Measurements from ENCODE around the gene ZNF135. TPM values are rescaled to one million over a fixed set of nuclear protein-coding genes. Genes with fewer than 3 reads are reported as not detected.

Gene ZNF135
- total and polyA plus RNA-seq, 2 of the 13 experiments (the other 11 are each of a cell fraction or from before 2014, with no cell fraction given), result not detected

DNA sequence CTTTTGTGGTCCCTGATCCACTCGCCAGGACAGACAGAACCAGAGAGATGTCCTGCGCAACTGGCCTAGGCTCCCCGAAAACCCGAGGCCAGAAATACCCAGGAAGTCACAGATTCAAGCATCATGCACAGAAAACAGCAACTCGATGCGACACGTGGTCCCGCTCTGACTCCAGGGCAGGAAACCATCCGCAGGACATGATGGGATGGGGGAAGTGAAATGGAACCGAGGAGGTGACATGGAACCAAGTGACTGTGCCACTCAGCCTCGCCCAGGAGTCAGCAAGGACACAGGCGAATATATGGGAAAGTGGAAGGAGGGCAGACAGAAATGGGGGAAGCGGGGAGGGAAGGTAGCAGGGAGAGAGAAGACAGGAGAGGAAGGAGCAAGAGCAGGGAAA is 37.8 kb downstream of the ZNF135 start:
- Histone ChIP-seq H3K9me3 (ENCODE audit: low read length) (peaks cover 87% of the 10 kb centered on the region), H3K4me3 (replicated peaks in 1 of 3; ENCODE audit: insufficient read depth in 1 of 3, low read depth in 2 of 3, low read length in 3 of 3) (no peak overlapping the region), H3K4me1 (ENCODE audit: insufficient read depth, low read length) (no peaks in the 10 kb centered on the region), H2AFZ (ENCODE audit: low read length) (no peak overlapping the region), H3K4me2 (ENCODE audit: low read depth, low read length) (no peak overlapping the region), H3K79me2 (ENCODE audit: insufficient read depth, low read length) (no peaks in the 10 kb centered on the region), H3K27me3 (ENCODE audit: control insufficient read depth in 1 of 2, insufficient read depth in 2 of 2, low read length in 2 of 2) (no peaks in the 10 kb centered on the region), H3K9ac (ENCODE audit: insufficient read depth, low read depth, low read length) (no peak overlapping the region), H3K36me3 (replicated peaks in 1 of 2; ENCODE audit: control insufficient read depth in 1 of 2, insufficient read depth in 2 of 2, low read length in 2 of 2) (no peaks in the 10 kb centered on the region), H4K20me1 (ENCODE audit: insufficient read depth, low read length) (no peaks in the 10 kb centered on the region), H3K27ac (ENCODE audit: extremely low read length, insufficient read depth, low read length) (no peak overlapping the region)
- ATAC-seq (no peak), FAIRE-seq (no peak), DNase-seq (ENCODE audit: low spot score) (no peak)
- in situ Hi-C loops (cut with HindIII; ENCODE audit: extremely low pct_ligation_motif_present, low pct_unique_long_range_greater_than_20kb), result no loop called here
- no TSS peak for BruUV-seq (replicated peaks)
- intact Hi-C loops (cut with micrococcal nuclease; ENCODE audit: unreplicated experiment), result no loop called here
- POLR2A ChIA-PET, result no interaction called here
- CTCF ChIA-PET (ENCODE audit: low intra/inter-chr PET ratio, low total read pairs), result no interaction called here
- 57% methylated on average over 13 of the region's 13 CpGs for WGBS (ENCODE audit: low lambda C conversion rate)
- no peak for TF ChIP-seq SCMH1 (CRISPR knock-in tag; IDR thresholded peaks at IDR 0.05; ENCODE audit: borderline replicate concordance)
- TF ChIP-seq TAF15 (IDR thresholded peaks at IDR 0.05; ENCODE audit: low read depth, low read length, poor library complexity, severe bottlenecking), result no peak
- TF ChIP-seq, protein P1, sequence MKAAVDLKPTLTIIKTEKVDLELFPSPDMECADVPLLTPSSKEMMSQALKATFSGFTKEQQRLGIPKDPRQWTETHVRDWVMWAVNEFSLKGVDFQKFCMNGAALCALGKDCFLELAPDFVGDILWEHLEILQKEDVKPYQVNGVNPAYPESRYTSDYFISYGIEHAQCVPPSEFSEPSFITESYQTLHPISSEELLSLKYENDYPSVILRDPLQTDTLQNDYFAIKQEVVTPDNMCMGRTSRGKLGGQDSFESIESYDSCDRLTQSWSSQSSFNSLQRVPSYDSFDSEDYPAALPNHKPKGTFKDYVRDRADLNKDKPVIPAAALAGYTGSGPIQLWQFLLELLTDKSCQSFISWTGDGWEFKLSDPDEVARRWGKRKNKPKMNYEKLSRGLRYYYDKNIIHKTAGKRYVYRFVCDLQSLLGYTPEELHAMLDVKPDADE (CRISPR knock-in tag; IDR thresholded peaks at IDR 0.05), result no peak
- no peak for TF ChIP-seq GABPA (IDR thresholded peaks at IDR 0.05; ENCODE audit: low read depth, low read length)
- no peak for TF ChIP-seq GABPA (CRISPR knock-in tag; IDR thresholded peaks at IDR 0.05; ENCODE audit: low read depth)
- no peak for TF ChIP-seq HIVEP1 (CRISPR knock-in tag; IDR thresholded peaks at IDR 0.05)
- no peak for TF ChIP-seq ZNF263 (CRISPR knock-in tag; IDR thresholded peaks at IDR 0.05)
- TF ChIP-seq, protein P2, sequence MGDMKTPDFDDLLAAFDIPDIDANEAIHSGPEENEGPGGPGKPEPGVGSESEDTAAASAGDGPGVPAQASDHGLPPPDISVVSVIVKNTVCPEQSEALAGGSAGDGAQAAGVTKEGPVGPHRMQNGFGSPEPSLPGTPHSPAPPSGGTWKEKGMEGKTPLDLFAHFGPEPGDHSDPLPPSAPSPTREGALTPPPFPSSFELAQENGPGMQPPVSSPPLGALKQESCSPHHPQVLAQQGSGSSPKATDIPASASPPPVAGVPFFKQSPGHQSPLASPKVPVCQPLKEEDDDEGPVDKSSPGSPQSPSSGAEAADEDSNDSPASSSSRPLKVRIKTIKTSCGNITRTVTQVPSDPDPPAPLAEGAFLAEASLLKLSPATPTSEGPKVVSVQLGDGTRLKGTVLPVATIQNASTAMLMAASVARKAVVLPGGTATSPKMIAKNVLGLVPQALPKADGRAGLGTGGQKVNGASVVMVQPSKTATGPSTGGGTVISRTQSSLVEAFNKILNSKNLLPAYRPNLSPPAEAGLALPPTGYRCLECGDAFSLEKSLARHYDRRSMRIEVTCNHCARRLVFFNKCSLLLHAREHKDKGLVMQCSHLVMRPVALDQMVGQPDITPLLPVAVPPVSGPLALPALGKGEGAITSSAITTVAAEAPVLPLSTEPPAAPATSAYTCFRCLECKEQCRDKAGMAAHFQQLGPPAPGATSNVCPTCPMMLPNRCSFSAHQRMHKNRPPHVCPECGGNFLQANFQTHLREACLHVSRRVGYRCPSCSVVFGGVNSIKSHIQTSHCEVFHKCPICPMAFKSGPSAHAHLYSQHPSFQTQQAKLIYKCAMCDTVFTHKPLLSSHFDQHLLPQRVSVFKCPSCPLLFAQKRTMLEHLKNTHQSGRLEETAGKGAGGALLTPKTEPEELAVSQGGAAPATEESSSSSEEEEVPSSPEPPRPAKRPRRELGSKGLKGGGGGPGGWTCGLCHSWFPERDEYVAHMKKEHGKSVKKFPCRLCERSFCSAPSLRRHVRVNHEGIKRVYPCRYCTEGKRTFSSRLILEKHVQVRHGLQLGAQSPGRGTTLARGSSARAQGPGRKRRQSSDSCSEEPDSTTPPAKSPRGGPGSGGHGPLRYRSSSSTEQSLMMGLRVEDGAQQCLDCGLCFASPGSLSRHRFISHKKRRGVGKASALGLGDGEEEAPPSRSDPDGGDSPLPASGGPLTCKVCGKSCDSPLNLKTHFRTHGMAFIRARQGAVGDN (CRISPR knock-in tag; IDR thresholded peaks at IDR 0.05), result no peak
- no peak for TF ChIP-seq CHD2 (IDR thresholded peaks at IDR 0.05; ENCODE audit: low read depth, low read length)
- no peak for TF ChIP-seq ZFY (CRISPR knock-in tag; IDR thresholded peaks at IDR 0.05)
- TF ChIP-seq YEATS2 (CRISPR knock-in tag; IDR thresholded peaks at IDR 0.05; ENCODE audit: borderline replicate concordance), result no peak
- no peak for TF ChIP-seq ZNF24 (IDR thresholded peaks at IDR 0.05)
- TF ChIP-seq, protein P3, sequence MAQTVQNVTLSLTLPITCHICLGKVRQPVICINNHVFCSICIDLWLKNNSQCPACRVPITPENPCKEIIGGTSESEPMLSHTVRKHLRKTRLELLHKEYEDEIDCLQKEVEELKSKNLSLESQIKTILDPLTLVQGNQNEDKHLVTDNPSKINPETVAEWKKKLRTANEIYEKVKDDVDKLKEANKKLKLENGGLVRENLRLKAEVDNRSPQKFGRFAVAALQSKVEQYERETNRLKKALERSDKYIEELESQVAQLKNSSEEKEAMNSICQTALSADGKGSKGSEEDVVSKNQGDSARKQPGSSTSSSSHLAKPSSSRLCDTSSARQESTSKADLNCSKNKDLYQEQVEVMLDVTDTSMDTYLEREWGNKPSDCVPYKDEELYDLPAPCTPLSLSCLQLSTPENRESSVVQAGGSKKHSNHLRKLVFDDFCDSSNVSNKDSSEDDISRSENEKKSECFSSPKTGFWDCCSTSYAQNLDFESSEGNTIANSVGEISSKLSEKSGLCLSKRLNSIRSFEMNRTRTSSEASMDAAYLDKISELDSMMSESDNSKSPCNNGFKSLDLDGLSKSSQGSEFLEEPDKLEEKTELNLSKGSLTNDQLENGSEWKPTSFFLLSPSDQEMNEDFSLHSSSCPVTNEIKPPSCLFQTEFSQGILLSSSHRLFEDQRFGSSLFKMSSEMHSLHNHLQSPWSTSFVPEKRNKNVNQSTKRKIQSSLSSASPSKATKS (CRISPR knock-in tag; IDR thresholded peaks at IDR 0.05), result no peak
- no peak for TF ChIP-seq FOXK1 (CRISPR knock-in tag; IDR thresholded peaks at IDR 0.05; ENCODE audit: borderline replicate concordance, low read depth)

Data from HepG2 (cell line).